ENCODE data around the gene SLC38A11. TPM values are rescaled to one million over a fixed set of nuclear protein-coding genes. Genes with fewer than 3 reads are reported as not detected.

Gene SLC38A11
- total RNA-seq, 1 experiment from 2014 or later, result not detected

DNA sequence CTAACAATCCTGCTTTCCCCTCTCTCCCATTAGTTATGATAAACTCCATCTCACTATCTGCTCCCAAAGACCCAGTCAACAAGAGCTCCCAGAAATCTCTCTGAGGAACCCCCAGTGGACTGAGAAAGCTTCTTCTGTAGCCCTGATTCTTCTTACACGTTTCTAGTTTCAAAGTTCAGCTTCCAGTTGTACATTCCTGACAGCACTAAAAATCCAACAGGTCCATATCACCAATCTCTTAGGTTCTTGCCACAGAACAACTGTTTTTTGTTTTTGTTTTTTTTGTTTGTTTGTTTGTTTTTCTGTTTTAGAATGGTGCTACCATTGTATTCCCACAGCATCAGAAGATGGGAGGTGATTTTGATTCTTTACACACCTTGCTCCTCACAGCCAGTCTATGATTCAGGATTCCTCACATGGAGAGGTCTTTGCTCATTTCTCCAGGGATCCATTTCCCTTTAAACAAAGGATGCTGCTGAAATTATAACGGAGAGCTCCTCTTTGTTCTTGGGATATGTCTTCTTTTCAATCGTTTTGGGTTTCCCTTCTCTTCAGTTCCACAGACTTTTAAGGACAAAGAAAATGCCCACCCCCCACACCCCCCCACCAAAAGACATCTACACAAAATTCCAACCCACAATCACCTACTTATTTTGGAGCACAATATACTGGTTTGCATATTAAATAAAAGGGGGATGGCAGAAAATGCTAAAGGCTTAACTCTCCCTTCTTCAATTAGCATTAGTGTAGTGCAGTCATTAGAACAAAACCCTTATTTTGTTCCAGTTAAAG lies 57.7 kb downstream of the SLC38A11 start:
- no peak overlapping the region for H3K4me3 ChIP-seq (replicated peaks in 1 of 2; ENCODE audit: low read depth in 1 of 2, low read length in 2 of 2)
- intact Hi-C loops (cut with micrococcal nuclease), result loop anchor here (5.0 kb wide), 1 partner anchor 55 kb away; the partner anchor contains the start of gene COBLL1
- CTCF ChIA-PET, result no interaction called here
- no peak for ATAC-seq
- no peak for DNase-seq (ENCODE audit: low read depth, low spot score)
- peak overlapping the region; percentile 97 for H2AFZ ChIP-seq (ENCODE audit: low read depth, low read length, poor library complexity, severe bottlenecking)
- H3K9me2 ChIP-seq (ENCODE audit: insufficient read depth), result no peaks in the 10 kb centered on the region
- RAD21 ChIA-PET (ENCODE audit: low non-redundant PET in 1 of 2, low total read pairs in 2 of 2, uncharacterized antibody in 2 of 2, unreplicated experiment in 2 of 2), result no interaction called here
- no peak for TF ChIP-seq TCF7L2 (IDR thresholded peaks at IDR 0.05; ENCODE audit: borderline replicate concordance, extremely low read depth, insufficient read depth, insufficient read length)
- no peak for TF ChIP-seq SP1 (IDR thresholded peaks at IDR 0.05; ENCODE audit: low read depth)
- TF ChIP-seq RAD21 (IDR thresholded peaks at IDR 0.05; ENCODE audit: low read depth), result no peak
- TF ChIP-seq, protein P1, sequence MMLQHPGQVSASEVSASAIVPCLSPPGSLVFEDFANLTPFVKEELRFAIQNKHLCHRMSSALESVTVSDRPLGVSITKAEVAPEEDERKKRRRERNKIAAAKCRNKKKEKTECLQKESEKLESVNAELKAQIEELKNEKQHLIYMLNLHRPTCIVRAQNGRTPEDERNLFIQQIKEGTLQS (IDR thresholded peaks at IDR 0.05), result no peak
- TF ChIP-seq SIN3A (IDR thresholded peaks at IDR 0.05; ENCODE audit: low read depth), result no peak
- no peak for TF ChIP-seq ZFX (IDR thresholded peaks at IDR 0.05)
- BruUV-seq (replicated peaks), result no TSS peak
- POLR2A ChIA-PET, result no interaction called here
- no peak overlapping the region for H3K9ac ChIP-seq (ENCODE audit: low read length)
- no peaks in the 10 kb centered on the region for H3K27me3 ChIP-seq (ENCODE audit: insufficient read depth, low read length)
- H3K27ac ChIP-seq (ENCODE audit: low read depth, low read length), result no peak overlapping the region
- no peaks in the 10 kb centered on the region for H3K36me3 ChIP-seq (ENCODE audit: control insufficient read depth in 1 of 2, insufficient read depth in 2 of 2, low read length in 2 of 2)
- H3K9me3 ChIP-seq (ENCODE audit: control insufficient read depth in 1 of 2, insufficient read depth in 1 of 2, low read depth in 1 of 2, low read length in 2 of 2), result no peaks in the 10 kb centered on the region
- H3K4me1 ChIP-seq (ENCODE audit: control insufficient read depth in 1 of 2, insufficient read depth in 2 of 2, low read length in 2 of 2), result peaks cover 3 to 12% of the 10 kb centered on the region in 2 experiments; a peak in 3 of 4 replicates
- no peaks in the 10 kb centered on the region for H3K79me2 ChIP-seq (ENCODE audit: insufficient read depth, low read length)
- no peak overlapping the region for H3K4me2 ChIP-seq (ENCODE audit: low read length)
- H4K20me1 ChIP-seq (ENCODE audit: insufficient read depth), result no peaks in the 10 kb centered on the region

DNA sequence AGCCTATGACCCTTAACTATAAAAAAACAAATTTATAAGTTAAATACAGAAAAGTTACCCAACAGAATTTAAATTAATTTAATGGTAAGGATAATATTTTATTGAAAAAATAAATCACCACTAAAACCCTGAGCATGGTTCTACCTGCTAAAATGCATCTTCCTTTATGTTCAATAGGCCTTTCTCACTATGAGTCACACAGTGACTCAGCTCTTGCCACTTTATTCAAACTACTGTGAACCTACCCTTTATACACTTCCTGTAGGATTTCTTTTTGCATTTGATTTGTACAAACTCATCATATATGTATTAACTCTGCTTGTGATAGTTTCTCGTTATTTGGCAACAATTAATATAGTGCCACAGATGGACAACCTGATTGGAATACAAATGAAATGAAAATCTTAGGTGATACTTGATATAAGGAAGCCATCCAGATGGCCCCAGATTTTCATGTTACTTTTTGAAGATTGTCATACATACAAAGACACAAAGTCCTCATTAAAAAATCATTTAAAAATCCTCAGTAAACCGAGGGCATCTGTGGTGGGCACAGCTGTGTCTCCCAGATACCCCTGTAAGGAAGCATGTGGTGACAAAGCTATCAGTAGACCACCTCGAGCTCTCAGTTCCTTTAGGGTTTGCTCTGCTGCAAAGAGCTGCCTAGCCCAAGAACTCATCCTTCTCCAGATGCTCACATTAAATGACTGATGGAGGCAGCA lies 58.5 kb downstream of the SLC38A11 start:
- intact Hi-C loops (cut with micrococcal nuclease), result loop anchor here (5.0 kb wide), 1 partner anchor 54 kb away; the partner anchor contains the start of gene COBLL1
- H3K27ac ChIP-seq (ENCODE audit: low read depth, low read length), result no peak overlapping the region
- TF ChIP-seq JUND (IDR thresholded peaks at IDR 0.05) (peak; percentile 85), EZH2 (IDR thresholded peaks at IDR 0.05) (no peak), RAD21 (IDR thresholded peaks at IDR 0.05; ENCODE audit: low read depth) (no peak), TCF7L2 (IDR thresholded peaks at IDR 0.05; ENCODE audit: borderline replicate concordance, extremely low read depth, insufficient read depth, insufficient read length) (no peak), POLR2A (IDR thresholded peaks at IDR 0.05; ENCODE audit: borderline replicate concordance, extremely low read depth, insufficient read depth, insufficient read length) (no peak), SP1 (IDR thresholded peaks at IDR 0.05; ENCODE audit: low read depth) (peak; percentile 46; the same call in 1 of the 2 replicates)
- TF ChIP-seq, protein P2, sequence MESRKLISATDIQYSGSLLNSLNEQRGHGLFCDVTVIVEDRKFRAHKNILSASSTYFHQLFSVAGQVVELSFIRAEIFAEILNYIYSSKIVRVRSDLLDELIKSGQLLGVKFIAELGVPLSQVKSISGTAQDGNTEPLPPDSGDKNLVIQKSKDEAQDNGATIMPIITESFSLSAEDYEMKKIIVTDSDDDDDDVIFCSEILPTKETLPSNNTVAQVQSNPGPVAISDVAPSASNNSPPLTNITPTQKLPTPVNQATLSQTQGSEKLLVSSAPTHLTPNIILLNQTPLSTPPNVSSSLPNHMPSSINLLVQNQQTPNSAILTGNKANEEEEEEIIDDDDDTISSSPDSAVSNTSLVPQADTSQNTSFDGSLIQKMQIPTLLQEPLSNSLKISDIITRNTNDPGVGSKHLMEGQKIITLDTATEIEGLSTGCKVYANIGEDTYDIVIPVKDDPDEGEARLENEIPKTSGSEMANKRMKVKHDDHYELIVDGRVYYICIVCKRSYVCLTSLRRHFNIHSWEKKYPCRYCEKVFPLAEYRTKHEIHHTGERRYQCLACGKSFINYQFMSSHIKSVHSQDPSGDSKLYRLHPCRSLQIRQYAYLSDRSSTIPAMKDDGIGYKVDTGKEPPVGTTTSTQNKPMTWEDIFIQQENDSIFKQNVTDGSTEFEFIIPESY (IDR thresholded peaks at IDR 0.05; ENCODE audit: extremely low read depth, insufficient replicate concordance, low read length), result no peak
- TF ChIP-seq, protein P3, sequence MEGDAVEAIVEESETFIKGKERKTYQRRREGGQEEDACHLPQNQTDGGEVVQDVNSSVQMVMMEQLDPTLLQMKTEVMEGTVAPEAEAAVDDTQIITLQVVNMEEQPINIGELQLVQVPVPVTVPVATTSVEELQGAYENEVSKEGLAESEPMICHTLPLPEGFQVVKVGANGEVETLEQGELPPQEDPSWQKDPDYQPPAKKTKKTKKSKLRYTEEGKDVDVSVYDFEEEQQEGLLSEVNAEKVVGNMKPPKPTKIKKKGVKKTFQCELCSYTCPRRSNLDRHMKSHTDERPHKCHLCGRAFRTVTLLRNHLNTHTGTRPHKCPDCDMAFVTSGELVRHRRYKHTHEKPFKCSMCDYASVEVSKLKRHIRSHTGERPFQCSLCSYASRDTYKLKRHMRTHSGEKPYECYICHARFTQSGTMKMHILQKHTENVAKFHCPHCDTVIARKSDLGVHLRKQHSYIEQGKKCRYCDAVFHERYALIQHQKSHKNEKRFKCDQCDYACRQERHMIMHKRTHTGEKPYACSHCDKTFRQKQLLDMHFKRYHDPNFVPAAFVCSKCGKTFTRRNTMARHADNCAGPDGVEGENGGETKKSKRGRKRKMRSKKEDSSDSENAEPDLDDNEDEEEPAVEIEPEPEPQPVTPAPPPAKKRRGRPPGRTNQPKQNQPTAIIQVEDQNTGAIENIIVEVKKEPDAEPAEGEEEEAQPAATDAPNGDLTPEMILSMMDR (IDR thresholded peaks at IDR 0.05 in 2 of 3, conservative IDR thresholded peaks at IDR 0.05 in 1 of 3; ENCODE audit: borderline replicate concordance in 1 of 3, insufficient read depth in 1 of 3, low read depth in 2 of 3, low read length in 2 of 3), result no peak
- TF ChIP-seq, protein P1 (IDR thresholded peaks at IDR 0.05), result no peak

More for the DNA sequence above, 58.5 kb downstream of the SLC38A11 start:
- H3K9me3 ChIP-seq (ENCODE audit: control insufficient read depth in 1 of 2, insufficient read depth in 1 of 2, low read depth in 1 of 2, low read length in 2 of 2), result no peaks in the 10 kb centered on the region
- DNase-seq (ENCODE audit: low read depth, low spot score), result peak; percentile 24
- no peaks in the 10 kb centered on the region for H3K27me3 ChIP-seq (ENCODE audit: insufficient read depth, low read length)
- ATAC-seq, result peak; percentile 85
- peak overlapping the region; percentile 97 for H2AFZ ChIP-seq (ENCODE audit: low read depth, low read length, poor library complexity, severe bottlenecking)
- peak overlapping the region; percentile 45 for H3K4me2 ChIP-seq (ENCODE audit: low read length)
- H4K20me1 ChIP-seq (ENCODE audit: insufficient read depth), result no peaks in the 10 kb centered on the region
- ChIA-PET POLR2A (no interaction called here), CTCF (interaction anchor here (1.5 kb wide), 1 partner anchor 20 kb away, joined by 5 read pairs; no protein-coding TSS in a partner anchor), RAD21 (ENCODE audit: low non-redundant PET in 1 of 2, low total read pairs in 2 of 2, uncharacterized antibody in 2 of 2, unreplicated experiment in 2 of 2) (no interaction called here)
- no peak overlapping the region for H3K9ac ChIP-seq (ENCODE audit: low read length)
- no TSS peak for BruUV-seq (replicated peaks)
- H3K36me3 ChIP-seq (ENCODE audit: control insufficient read depth in 1 of 2, insufficient read depth in 2 of 2, low read length in 2 of 2), result no peaks in the 10 kb centered on the region
- no peak overlapping the region for H3K4me3 ChIP-seq (replicated peaks in 1 of 2; ENCODE audit: low read depth in 1 of 2, low read length in 2 of 2)
- H3K4me1 ChIP-seq (ENCODE audit: control insufficient read depth in 1 of 2, insufficient read depth in 2 of 2, low read length in 2 of 2), result peaks cover 3 to 12% of the 10 kb centered on the region in 2 experiments; a peak in 3 of 4 replicates
- H3K9me2 ChIP-seq (ENCODE audit: insufficient read depth), result no peaks in the 10 kb centered on the region
- no peaks in the 10 kb centered on the region for H3K79me2 ChIP-seq (ENCODE audit: insufficient read depth, low read length)

Measured in HCT116 (cell line).